Measurements from ENCODE around the gene COL5A2.

DNA sequence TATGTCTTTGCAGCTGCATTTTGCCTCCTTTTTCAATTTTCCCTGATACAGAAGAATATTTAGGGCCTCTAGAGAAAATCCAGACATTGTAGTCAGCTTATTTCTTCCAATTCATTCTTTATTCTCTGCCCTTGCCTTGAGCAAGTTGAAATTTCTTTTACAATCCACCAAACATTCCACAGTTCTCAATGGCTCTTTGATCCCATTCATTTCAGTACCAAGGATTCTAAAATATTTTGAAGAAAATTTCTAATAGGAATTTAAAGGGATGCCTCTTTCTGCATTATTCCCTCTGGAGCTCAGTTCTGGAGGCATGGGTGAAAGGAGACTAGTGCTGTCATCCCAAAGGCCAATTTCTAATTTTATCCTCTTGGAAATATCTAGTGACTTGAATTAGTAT is 61.2 kb downstream of the COL5A2 start:
- TF ChIP-seq, protein P1, sequence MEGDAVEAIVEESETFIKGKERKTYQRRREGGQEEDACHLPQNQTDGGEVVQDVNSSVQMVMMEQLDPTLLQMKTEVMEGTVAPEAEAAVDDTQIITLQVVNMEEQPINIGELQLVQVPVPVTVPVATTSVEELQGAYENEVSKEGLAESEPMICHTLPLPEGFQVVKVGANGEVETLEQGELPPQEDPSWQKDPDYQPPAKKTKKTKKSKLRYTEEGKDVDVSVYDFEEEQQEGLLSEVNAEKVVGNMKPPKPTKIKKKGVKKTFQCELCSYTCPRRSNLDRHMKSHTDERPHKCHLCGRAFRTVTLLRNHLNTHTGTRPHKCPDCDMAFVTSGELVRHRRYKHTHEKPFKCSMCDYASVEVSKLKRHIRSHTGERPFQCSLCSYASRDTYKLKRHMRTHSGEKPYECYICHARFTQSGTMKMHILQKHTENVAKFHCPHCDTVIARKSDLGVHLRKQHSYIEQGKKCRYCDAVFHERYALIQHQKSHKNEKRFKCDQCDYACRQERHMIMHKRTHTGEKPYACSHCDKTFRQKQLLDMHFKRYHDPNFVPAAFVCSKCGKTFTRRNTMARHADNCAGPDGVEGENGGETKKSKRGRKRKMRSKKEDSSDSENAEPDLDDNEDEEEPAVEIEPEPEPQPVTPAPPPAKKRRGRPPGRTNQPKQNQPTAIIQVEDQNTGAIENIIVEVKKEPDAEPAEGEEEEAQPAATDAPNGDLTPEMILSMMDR (IDR thresholded peaks at IDR 0.05) = no peak
- TF ChIP-seq POLR2A (IDR thresholded peaks at IDR 0.05) = no peak
